ENCODE measurements around the gene PCBP1. TPM values are rescaled to one million over a fixed set of nuclear protein-coding genes. Genes with fewer than 3 reads are reported as not detected.

PCBP1 gene
- polyA plus RNA-seq, 1 of the 3 experiments (the other 2 are of a cell fraction) = 94.0 TPM

DNA sequence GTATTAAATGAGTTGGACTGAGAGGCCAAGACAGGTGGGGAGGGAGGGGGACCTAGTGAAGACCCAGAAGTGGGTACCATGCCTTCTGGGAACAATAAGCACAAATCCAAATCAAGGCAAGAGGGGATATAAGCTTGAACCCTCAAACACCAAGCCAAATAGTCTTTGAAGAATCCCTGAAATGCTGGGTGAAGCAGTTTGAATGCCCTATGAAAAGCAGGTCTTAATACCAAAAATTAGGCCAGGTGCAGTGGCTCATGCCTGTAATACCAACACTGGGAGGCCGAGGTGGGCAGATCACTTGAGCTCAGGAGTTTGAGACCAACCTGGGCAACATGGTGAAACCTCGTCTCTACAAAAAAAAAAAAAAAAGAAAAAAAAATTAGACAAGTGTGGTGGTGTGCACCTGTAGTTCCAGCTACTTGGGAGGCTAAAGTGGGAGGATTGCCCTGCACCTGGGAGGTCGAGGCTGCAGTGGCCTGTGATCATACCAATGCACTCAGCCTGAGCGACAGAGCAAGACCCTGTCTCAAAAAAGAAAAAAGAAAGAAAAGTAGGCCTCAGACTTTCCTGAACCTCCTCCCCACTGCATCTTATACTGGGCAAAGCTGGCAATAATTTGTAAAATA, 3.5 kb downstream of the PCBP1 start:
- H3K9me2 ChIP-seq = no peaks in the 10 kb centered on the region
- H3K36me3 ChIP-seq (replicated peaks in 1 of 2; ENCODE audit: control insufficient read depth in 1 of 2, insufficient read depth in 2 of 2, low read length in 1 of 2) = peaks cover 17 to 30% of the 10 kb centered on the region in 2 experiments
- WGBS (ENCODE audit: low lambda C conversion rate) = 94% methylated on average over 4 of the region's 4 CpGs
- no peak for DNase-seq
- CTCF ChIA-PET = no interaction called here
- no peaks in the 10 kb centered on the region for H3K27me3 ChIP-seq (ENCODE audit: insufficient read depth)
- no peak overlapping the region for H3K27ac ChIP-seq (ENCODE audit: low read depth in 2 of 2, low read length in 1 of 2)
- no peaks in the 10 kb centered on the region for H3K9me3 ChIP-seq
- H3K4me3 ChIP-seq (ENCODE audit: low read depth in 2 of 2, low read length in 1 of 2) = no peak overlapping the region
- peaks cover 14 to 17% of the 10 kb centered on the region in 2 experiments; a peak in 3 of 4 replicates for H3K4me1 ChIP-seq (ENCODE audit: control insufficient read depth in 1 of 2, insufficient read depth in 2 of 2, low read depth in 1 of 2, low read length in 1 of 2)
- TF ChIP-seq MXI1 (IDR thresholded peaks at IDR 0.05; ENCODE audit: low read depth, low read length) = no peak
- TF ChIP-seq, protein P1, sequence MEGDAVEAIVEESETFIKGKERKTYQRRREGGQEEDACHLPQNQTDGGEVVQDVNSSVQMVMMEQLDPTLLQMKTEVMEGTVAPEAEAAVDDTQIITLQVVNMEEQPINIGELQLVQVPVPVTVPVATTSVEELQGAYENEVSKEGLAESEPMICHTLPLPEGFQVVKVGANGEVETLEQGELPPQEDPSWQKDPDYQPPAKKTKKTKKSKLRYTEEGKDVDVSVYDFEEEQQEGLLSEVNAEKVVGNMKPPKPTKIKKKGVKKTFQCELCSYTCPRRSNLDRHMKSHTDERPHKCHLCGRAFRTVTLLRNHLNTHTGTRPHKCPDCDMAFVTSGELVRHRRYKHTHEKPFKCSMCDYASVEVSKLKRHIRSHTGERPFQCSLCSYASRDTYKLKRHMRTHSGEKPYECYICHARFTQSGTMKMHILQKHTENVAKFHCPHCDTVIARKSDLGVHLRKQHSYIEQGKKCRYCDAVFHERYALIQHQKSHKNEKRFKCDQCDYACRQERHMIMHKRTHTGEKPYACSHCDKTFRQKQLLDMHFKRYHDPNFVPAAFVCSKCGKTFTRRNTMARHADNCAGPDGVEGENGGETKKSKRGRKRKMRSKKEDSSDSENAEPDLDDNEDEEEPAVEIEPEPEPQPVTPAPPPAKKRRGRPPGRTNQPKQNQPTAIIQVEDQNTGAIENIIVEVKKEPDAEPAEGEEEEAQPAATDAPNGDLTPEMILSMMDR (IDR thresholded peaks at IDR 0.05) = no peak
- TF ChIP-seq RCOR1 (IDR thresholded peaks at IDR 0.05; ENCODE audit: low read length) = no peak
- TF ChIP-seq JUND (IDR thresholded peaks at IDR 0.05) = no peak
- no peak for TF ChIP-seq ELF1 (IDR thresholded peaks at IDR 0.05)
- no peak for TF ChIP-seq FOXJ3 (CRISPR knock-in tag; IDR thresholded peaks at IDR 0.05)
- TF ChIP-seq FOSL2 (IDR thresholded peaks at IDR 0.05; ENCODE audit: borderline replicate concordance, low read depth) = no peak
- TF ChIP-seq TCF12 (IDR thresholded peaks at IDR 0.05) = no peak
- POLR2A ChIA-PET = interaction anchor here (1.1 to 1.5 kb wide), 2 partner anchors 33 to 53 kb away, joined by 3 to 4 read pairs; no protein-coding TSS in a partner anchor
- H3K9ac ChIP-seq = no peak overlapping the region
- peaks cover 9% of the 10 kb centered on the region for H4K20me1 ChIP-seq (ENCODE audit: insufficient read depth)
- peaks cover 40% of the 10 kb centered on the region for H3K79me2 ChIP-seq (ENCODE audit: insufficient read depth)
- no peak overlapping the region for H2AFZ ChIP-seq (ENCODE audit: low read depth)
- H3K4me2 ChIP-seq = no peak overlapping the region
- peaks cover 25% of the 10 kb centered on the region for H3F3A ChIP-seq (replicated peaks; ENCODE audit: insufficient read depth)

DNA sequence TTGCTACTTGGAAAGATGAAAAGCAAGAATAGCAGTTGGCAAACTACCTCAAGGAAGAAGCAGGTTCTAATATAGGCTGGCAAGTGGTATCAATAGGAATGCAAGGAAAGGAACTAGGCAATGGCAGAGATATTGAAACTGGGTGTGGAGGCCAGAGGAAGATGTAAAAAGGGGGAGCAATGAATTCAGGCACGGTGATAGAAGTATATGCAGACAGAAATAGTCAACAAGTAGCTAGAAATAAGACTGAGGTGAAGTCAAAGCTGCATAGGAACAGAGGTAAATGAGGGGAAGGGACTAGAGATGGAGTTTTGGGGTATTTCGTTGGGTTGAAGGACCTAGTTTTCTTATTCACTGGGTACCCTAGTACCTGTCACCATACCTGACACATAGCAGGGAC, 4.1 kb downstream of the PCBP1 start:
- H3F3A ChIP-seq (replicated peaks; ENCODE audit: insufficient read depth) = peaks cover 22% of the 10 kb centered on the region
- H3K36me3 ChIP-seq (replicated peaks in 1 of 2; ENCODE audit: control insufficient read depth in 1 of 2, insufficient read depth in 2 of 2, low read length in 1 of 2) = peaks cover 17 to 30% of the 10 kb centered on the region in 2 experiments
- H4K20me1 ChIP-seq (ENCODE audit: insufficient read depth) = peaks cover 9% of the 10 kb centered on the region
- TF ChIP-seq RAD21 (IDR thresholded peaks at IDR 0.05; ENCODE audit: low read length) = no peak
- no peak for TF ChIP-seq RXRA (IDR thresholded peaks at IDR 0.05; ENCODE audit: borderline replicate concordance, low read depth)
- TF ChIP-seq ELF1 (IDR thresholded peaks at IDR 0.05) = no peak
- TF ChIP-seq MEF2A (IDR thresholded peaks at IDR 0.05; ENCODE audit: borderline replicate concordance, low read depth) = no peak
- no peaks in the 10 kb centered on the region for H3K9me3 ChIP-seq
- H3K9me2 ChIP-seq = no peaks in the 10 kb centered on the region
- WGBS (ENCODE audit: low lambda C conversion rate) = 82% methylated on average over 2 of the region's 2 CpGs
- no peak overlapping the region for H3K4me2 ChIP-seq
- peaks cover 40% of the 10 kb centered on the region for H3K79me2 ChIP-seq (ENCODE audit: insufficient read depth)
- H3K4me3 ChIP-seq (ENCODE audit: low read depth in 2 of 2, low read length in 1 of 2) = no peak overlapping the region
- no peak overlapping the region for H2AFZ ChIP-seq (ENCODE audit: low read depth)
- POLR2A ChIA-PET = interaction anchor here (1.1 kb wide), 1 partner anchor 33 kb away, joined by 3 read pairs; no protein-coding TSS in a partner anchor
- H3K27ac ChIP-seq (ENCODE audit: low read depth in 2 of 2, low read length in 1 of 2) = no peak overlapping the region
- H3K4me1 ChIP-seq (ENCODE audit: control insufficient read depth in 1 of 2, insufficient read depth in 2 of 2, low read depth in 1 of 2, low read length in 1 of 2) = peaks cover 9 to 12% of the 10 kb centered on the region in 2 experiments; a peak in 1 of 4 replicates
- CTCF ChIA-PET = interaction anchor here (1.0 kb wide), 1 partner anchor 179 kb away, joined by 4 read pairs; no protein-coding TSS in a partner anchor
- no peaks in the 10 kb centered on the region for H3K27me3 ChIP-seq (ENCODE audit: insufficient read depth)
- no peak for DNase-seq
- no peak overlapping the region for H3K9ac ChIP-seq
